CD14-positive monocyte (primary cell): ENCODE results near the gene CXCL17. TPM values are rescaled to one million over a fixed set of nuclear protein-coding genes. Genes with fewer than 3 reads are reported as not detected.

ENCODE experiments used
- DNase-seq, 3 donors: peaks; one replicate each; pipeline ENCODE4 v3.0.0-alpha.2; 2011 to 2022
- H2AFZ ChIP-seq: 2 replicates; pipeline ENCODE4 v1.6.0; 2012; ENCODE audit warnings: mild to moderate bottlenecking, low read depth, low read length, inconsistent platforms; ENCODE audit not compliant: insufficient read depth, poor library complexity, severe bottlenecking
- H3K27ac ChIP-seq, 2 donors: 1 replicate in 1 of 2; 2 replicates in 1 of 2; pipeline ENCODE4 v1.5.1; 2012 to 2013; ENCODE audit warnings: low read length in 2 of 2, control low read depth in 1 of 2, inconsistent platforms in 1 of 2, low read depth in 1 of 2, mild to moderate bottlenecking in 1 of 2
- H3K27me3 ChIP-seq, 2 donors: one replicate each; pipeline versions ENCODE4 v1.6.0 to v1.6.1; 2011 to 2013; ENCODE audit warnings: low read length in 2 of 2; ENCODE audit not compliant: control insufficient read depth in 2 of 2, insufficient read depth in 2 of 2
- H3K36me3 ChIP-seq, 2 donors: replicated peaks in 1 of 2; 1 replicate in 1 of 2; 2 replicates in 1 of 2; pipeline versions ENCODE4 v1.5.1 to v1.6.1; 2012 to 2013; ENCODE audit warnings: low read length in 2 of 2, control low read depth in 1 of 2, inconsistent platforms in 1 of 2, mild to moderate bottlenecking in 1 of 2; ENCODE audit not compliant: insufficient read depth in 2 of 2, control insufficient read depth in 1 of 2
- H3K4me1 ChIP-seq, 2 donors: 1 replicate in 1 of 2; 2 replicates in 1 of 2; pipeline versions ENCODE4 v1.5.1 to v1.6.1; 2012 to 2013; ENCODE audit warnings: low read length in 2 of 2, control low read depth in 1 of 2, inconsistent platforms in 1 of 2, mild to moderate bottlenecking in 1 of 2, moderate library complexity in 1 of 2; ENCODE audit not compliant: insufficient read depth in 2 of 2, control insufficient read depth in 1 of 2
- H3K4me2 ChIP-seq: replicated peaks from 2 replicates; pipeline ENCODE3; 2012; ENCODE audit warnings: low read length, moderate library complexity, mild to moderate bottlenecking; ENCODE audit not compliant: poor library complexity, severe bottlenecking; ENCODE audit errors: extremely low read depth
- H3K4me3 ChIP-seq, 3 experiments: fragments of 200-600 bp in 1 of 3; sonication (generic) in 1 of 3; replicated peaks in 1 of 3; 1 replicate in 2 of 3; 2 replicates in 1 of 3; pipeline ENCODE4 v1.5.1; 2011 to 2013; ENCODE audit warnings: low read length in 3 of 3, mild to moderate bottlenecking in 3 of 3, control low read depth in 2 of 3, low read depth in 2 of 3, inconsistent platforms in 1 of 3, moderate library complexity in 1 of 3
- H3K79me2 ChIP-seq: 2 replicates; pipeline ENCODE4 v1.6.0; 2012; ENCODE audit warnings: mild to moderate bottlenecking, control low read depth, inconsistent platforms, low read length, moderate library complexity; ENCODE audit not compliant: insufficient read depth
- H3K9ac ChIP-seq: 2 replicates; pipeline ENCODE4 v1.6.0; 2017; ENCODE audit warnings: low read length, mild to moderate bottlenecking; ENCODE audit not compliant: insufficient read depth, poor library complexity, severe bottlenecking
- H3K9me3 ChIP-seq, 2 donors: replicated peaks in 1 of 2; 1 replicate in 1 of 2; 2 replicates in 1 of 2; pipeline versions ENCODE4 v1.5.1 to v1.6.1; 2012 to 2013; ENCODE audit warnings: low read length in 2 of 2, control low read depth in 1 of 2; ENCODE audit not compliant: control insufficient read depth in 1 of 2, insufficient read depth in 1 of 2
- H4K20me1 ChIP-seq: 2 replicates; pipeline ENCODE4 v1.6.0; 2012; ENCODE audit warnings: mild to moderate bottlenecking, low read length, control low read depth, moderate library complexity; ENCODE audit not compliant: insufficient read depth
- H3K27ac Mint-ChIP-seq, 7 donors: one replicate each; pipeline ENCODE4 v1.8.0; 2020; ENCODE audit warnings: mild to moderate bottlenecking in 7 of 7, mixed read lengths in 7 of 7, moderate library complexity in 6 of 7, inconsistent platforms in 2 of 7
- H3K27me3 Mint-ChIP-seq, 3 donors: one replicate each; pipeline ENCODE4 v1.8.0; 2021 to 2022; ENCODE audit warnings: low read depth in 3 of 3, mild to moderate bottlenecking in 3 of 3, mixed read lengths in 3 of 3, moderate library complexity in 3 of 3, inconsistent platforms in 1 of 3
- H3K36me3 Mint-ChIP-seq, 2 donors: one replicate each; pipeline ENCODE4 v1.8.0; 2020; ENCODE audit warnings: mixed read lengths in 2 of 2, inconsistent platforms in 1 of 2, mild to moderate bottlenecking in 1 of 2
- H3K4me1 Mint-ChIP-seq: one replicate; pipeline ENCODE4 v1.8.0; 2020; ENCODE audit warnings: mild to moderate bottlenecking, mixed read lengths
- H3K4me3 Mint-ChIP-seq, 2 donors: one replicate each; pipeline ENCODE4 v1.8.0; 2020; ENCODE audit warnings: mild to moderate bottlenecking in 2 of 2, mixed read lengths in 2 of 2, moderate library complexity in 1 of 2
- H3K9me3 Mint-ChIP-seq, 7 donors: one replicate each; pipeline ENCODE4 v1.8.0; 2020 to 2022; ENCODE audit warnings: mixed read lengths in 7 of 7, mild to moderate bottlenecking in 6 of 7, moderate library complexity in 6 of 7, inconsistent platforms in 2 of 7
- WGBS: methylation state at CpG from one replicate; pipeline ENCODE4 v1.1.5; 2013; ENCODE audit warnings: missing lambda C conversion rate; ENCODE audit not compliant: insufficient coverage; 5-methylcytosine and 5-hydroxymethylcytosine counted together
- intact Hi-C, 2 donors: fragments of 100-400 bp; cut with micrococcal nuclease; formaldehyde crosslinking; loops; one replicate each; pipeline versions ENCODE4 v1.15.0 to v1.15.1; 2023
- polyA plus RNA-seq, 3 donors: library from polyadenylated mRNA; depleted of rRNA in 1 of 3; unstranded in 2 of 3; stranded (reverse) in 1 of 3; fragments of 300-500 nt in 2 of 3; fragments of >200 nt in 1 of 3; fragmentation: Illumina TruSeq in 2 of 3; gene quantifications; 1 replicate in 2 of 3; 2 replicates in 1 of 3; pipeline ENCODE4 v1.2.3, GENCODE V29; 2012 to 2021
- TF ChIP-seq, protein P1 (sequence below): fragments of 200-600 bp; IDR thresholded peaks from one replicate; pipeline ENCODE4 v1.8.0; 2022; ENCODE audit warnings: antibody characterized with exemption, mild to moderate bottlenecking

The CXCL17 gene
- polyA plus RNA-seq, 3 donors = not detected

- Mint-ChIP-seq H3K27ac (no peak overlapping the region), H3K4me1 (peaks cover 8% of the 10 kb centered on the region), H3K27me3 (peaks cover 0 to 10% (median 1%) of the 10 kb centered on the region in 3 donors), H3K36me3 (no peaks in the 10 kb centered on the region), H3K4me3 (no peak overlapping the region), H3K9me3 (no peaks in the 10 kb centered on the region)
- WGBS = 56% methylated on average over 4 of the region's 9 CpGs
- no peaks in the 10 kb centered on the region for H3K79me2 ChIP-seq
- H3K4me1 ChIP-seq = no peaks in the 10 kb centered on the region
- H3K36me3 ChIP-seq = no peaks in the 10 kb centered on the region
- DNase-seq = peak in 2 of 3 donors; percentile 38 to 42
- TF ChIP-seq, protein P1, sequence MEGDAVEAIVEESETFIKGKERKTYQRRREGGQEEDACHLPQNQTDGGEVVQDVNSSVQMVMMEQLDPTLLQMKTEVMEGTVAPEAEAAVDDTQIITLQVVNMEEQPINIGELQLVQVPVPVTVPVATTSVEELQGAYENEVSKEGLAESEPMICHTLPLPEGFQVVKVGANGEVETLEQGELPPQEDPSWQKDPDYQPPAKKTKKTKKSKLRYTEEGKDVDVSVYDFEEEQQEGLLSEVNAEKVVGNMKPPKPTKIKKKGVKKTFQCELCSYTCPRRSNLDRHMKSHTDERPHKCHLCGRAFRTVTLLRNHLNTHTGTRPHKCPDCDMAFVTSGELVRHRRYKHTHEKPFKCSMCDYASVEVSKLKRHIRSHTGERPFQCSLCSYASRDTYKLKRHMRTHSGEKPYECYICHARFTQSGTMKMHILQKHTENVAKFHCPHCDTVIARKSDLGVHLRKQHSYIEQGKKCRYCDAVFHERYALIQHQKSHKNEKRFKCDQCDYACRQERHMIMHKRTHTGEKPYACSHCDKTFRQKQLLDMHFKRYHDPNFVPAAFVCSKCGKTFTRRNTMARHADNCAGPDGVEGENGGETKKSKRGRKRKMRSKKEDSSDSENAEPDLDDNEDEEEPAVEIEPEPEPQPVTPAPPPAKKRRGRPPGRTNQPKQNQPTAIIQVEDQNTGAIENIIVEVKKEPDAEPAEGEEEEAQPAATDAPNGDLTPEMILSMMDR = peak; percentile 76
- no peaks in the 10 kb centered on the region for H3K9me3 ChIP-seq
- H2AFZ ChIP-seq = no peak overlapping the region
- no peak overlapping the region for H3K4me2 ChIP-seq
- H3K27me3 ChIP-seq = no peaks in the 10 kb centered on the region
- H4K20me1 ChIP-seq = no peaks in the 10 kb centered on the region
- no peak overlapping the region for H3K4me3 ChIP-seq
- no peak overlapping the region for H3K27ac ChIP-seq
- H3K9ac ChIP-seq = no peak overlapping the region
- intact Hi-C loops = loop anchor here in 1 of 2 donors (2.0 kb wide), 1 partner anchor 325 kb away; no protein-coding TSS in a partner anchor
Measured at GRCh38 chr19:42433503-42434260, 9.1 kb downstream of the CXCL17 start.

GRCh38 chr19:42431486-42431885 lies 11.3 kb downstream of the CXCL17 start:
- no peak for DNase-seq
- TF ChIP-seq, protein P1 = no peak
- no peaks in the 10 kb centered on the region for H4K20me1 ChIP-seq
- no peak overlapping the region for H2AFZ ChIP-seq
- no peak overlapping the region for H3K4me2 ChIP-seq
- no peaks in the 10 kb centered on the region for H3K36me3 Mint-ChIP-seq
- no peaks in the 10 kb centered on the region for H3K36me3 ChIP-seq
- intact Hi-C loops = no loop called here
- WGBS = no CpG with 5 or more reads among the region's 1 CpG
- H3K4me1 ChIP-seq = no peaks in the 10 kb centered on the region
- no peak overlapping the region for H3K27ac ChIP-seq
- H3K4me3 Mint-ChIP-seq = no peak overlapping the region
- H3K4me3 ChIP-seq = no peak overlapping the region
- H3K27ac Mint-ChIP-seq = no peak overlapping the region
- no peaks in the 10 kb centered on the region for H3K79me2 ChIP-seq
- peaks cover 0 to 17% (median 9%) of the 10 kb centered on the region in 3 donors for H3K27me3 Mint-ChIP-seq
- H3K9ac ChIP-seq = no peak overlapping the region
- H3K4me1 Mint-ChIP-seq = peaks cover 3% of the 10 kb centered on the region
- H3K27me3 ChIP-seq = no peaks in the 10 kb centered on the region
- no peaks in the 10 kb centered on the region for H3K9me3 Mint-ChIP-seq
- H3K9me3 ChIP-seq = no peaks in the 10 kb centered on the region
